ENCODE measurements around the gene SURF2. TPM values are rescaled to one million over a fixed set of nuclear protein-coding genes. Genes with fewer than 3 reads are reported as not detected.

SURF2 gene
- polyA plus RNA-seq, 3 donors = 17.5 to 24.7 (median 17.6) TPM

DNA sequence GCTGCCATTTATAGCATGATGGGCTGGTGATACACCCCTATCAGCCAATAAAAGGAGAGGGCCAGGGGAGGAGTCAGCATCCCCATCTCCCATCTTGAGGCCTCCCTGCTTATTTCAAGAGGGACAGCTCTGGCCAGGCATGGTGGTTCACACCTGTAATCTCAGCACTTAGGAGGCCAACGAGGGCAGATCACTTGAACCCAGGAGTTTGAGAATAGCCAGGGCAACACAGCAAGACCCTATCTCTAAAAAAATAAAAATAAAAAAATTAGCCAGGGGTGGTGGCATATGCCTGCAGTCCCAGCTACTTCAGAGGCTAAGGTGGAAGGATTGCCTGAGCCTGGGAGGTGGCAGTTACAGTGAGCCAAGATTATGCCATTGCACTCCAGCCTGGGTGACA lies 51.7 kb downstream of the SURF2 start:
- no peak overlapping the region for H3K4me2 ChIP-seq (replicated peaks; ENCODE audit: extremely low read depth, low read length, poor library complexity, severe bottlenecking)
- H3K9ac ChIP-seq (ENCODE audit: insufficient read depth, low read length, poor library complexity, severe bottlenecking) = no peak overlapping the region
- WGBS (ENCODE audit: insufficient coverage) = 83% methylated on average over 1 of the region's 1 CpG
- peak overlapping the region in 1 of 7 donors; percentile 36 for H3K27ac Mint-ChIP-seq
- no peaks in the 10 kb centered on the region for H3K4me1 Mint-ChIP-seq
- no peak overlapping the region for H3K4me3 ChIP-seq (replicated peaks in 1 of 3; ENCODE audit: low read depth in 2 of 3, low read length in 3 of 3)
- H4K20me1 ChIP-seq (ENCODE audit: insufficient read depth, low read length) = peaks cover 6% of the 10 kb centered on the region
- H3K4me1 ChIP-seq (ENCODE audit: control insufficient read depth in 1 of 2, insufficient read depth in 2 of 2, low read length in 2 of 2) = no peaks in the 10 kb centered on the region
- H3K27ac ChIP-seq (ENCODE audit: low read depth in 1 of 2, low read length in 2 of 2) = no peak overlapping the region
- H2AFZ ChIP-seq (ENCODE audit: insufficient read depth, low read depth, low read length, poor library complexity, severe bottlenecking) = no peak overlapping the region
- DNase-seq = no peak
- peaks cover 84 to 94% of the 10 kb centered on the region in 2 donors for H3K36me3 ChIP-seq (replicated peaks in 1 of 2; ENCODE audit: control insufficient read depth in 1 of 2, insufficient read depth in 2 of 2, low read length in 2 of 2)
- no peaks in the 10 kb centered on the region for H3K9me3 ChIP-seq (replicated peaks in 1 of 2; ENCODE audit: control insufficient read depth in 1 of 2, insufficient read depth in 1 of 2, low read length in 2 of 2)
- no peaks in the 10 kb centered on the region for H3K27me3 ChIP-seq (ENCODE audit: control insufficient read depth in 2 of 2, insufficient read depth in 2 of 2, low read length in 2 of 2)
- no peaks in the 10 kb centered on the region for H3K9me3 Mint-ChIP-seq
- intact Hi-C loops (cut with micrococcal nuclease) = loop anchor here in 1 of 2 donors (10.0 kb wide), 1 partner anchor 173 kb away; no protein-coding TSS in a partner anchor
- no peak overlapping the region for H3K4me3 Mint-ChIP-seq
- H3K79me2 ChIP-seq (ENCODE audit: insufficient read depth, low read length) = no peaks in the 10 kb centered on the region
- peaks cover 72 to 88% of the 10 kb centered on the region in 2 donors for H3K36me3 Mint-ChIP-seq
- peaks cover 0 to 3% (median 3%) of the 10 kb centered on the region in 3 donors for H3K27me3 Mint-ChIP-seq (ENCODE audit: low read depth in 3 of 3)
- TF ChIP-seq, protein P1, sequence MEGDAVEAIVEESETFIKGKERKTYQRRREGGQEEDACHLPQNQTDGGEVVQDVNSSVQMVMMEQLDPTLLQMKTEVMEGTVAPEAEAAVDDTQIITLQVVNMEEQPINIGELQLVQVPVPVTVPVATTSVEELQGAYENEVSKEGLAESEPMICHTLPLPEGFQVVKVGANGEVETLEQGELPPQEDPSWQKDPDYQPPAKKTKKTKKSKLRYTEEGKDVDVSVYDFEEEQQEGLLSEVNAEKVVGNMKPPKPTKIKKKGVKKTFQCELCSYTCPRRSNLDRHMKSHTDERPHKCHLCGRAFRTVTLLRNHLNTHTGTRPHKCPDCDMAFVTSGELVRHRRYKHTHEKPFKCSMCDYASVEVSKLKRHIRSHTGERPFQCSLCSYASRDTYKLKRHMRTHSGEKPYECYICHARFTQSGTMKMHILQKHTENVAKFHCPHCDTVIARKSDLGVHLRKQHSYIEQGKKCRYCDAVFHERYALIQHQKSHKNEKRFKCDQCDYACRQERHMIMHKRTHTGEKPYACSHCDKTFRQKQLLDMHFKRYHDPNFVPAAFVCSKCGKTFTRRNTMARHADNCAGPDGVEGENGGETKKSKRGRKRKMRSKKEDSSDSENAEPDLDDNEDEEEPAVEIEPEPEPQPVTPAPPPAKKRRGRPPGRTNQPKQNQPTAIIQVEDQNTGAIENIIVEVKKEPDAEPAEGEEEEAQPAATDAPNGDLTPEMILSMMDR (IDR thresholded peaks at IDR 0.05) = no peak

Small RNA genes lying within 50 kb of the gene (small RNA-seq; reads per million reads assigned to genes)
- gene RF00019 (ENCODE audit: insufficient read length, low read depth) = not detected
- not detected for gene SNORD24 (ENCODE audit: insufficient read length, low read depth)
- gene SNORD36A (ENCODE audit: insufficient read length, low read depth) = not detected
- not detected for gene SNORD36B (ENCODE audit: insufficient read length, low read depth)
- gene SNORD36C (ENCODE audit: insufficient read length, low read depth) = not detected

Other genes with a start within 250 kb of the SURF2 start
- gene RALGDS, start 235.3 kb upstream of the SURF2 start, polyA plus RNA-seq = 10 to 100 TPM in 1 of 3 donors, 1 to 10 TPM in 2; 3.5 to 63.8 (median 4.2) TPM
- gene GBGT1, start 192.6 kb upstream of the SURF2 start, polyA plus RNA-seq = 10 to 100 TPM in 1 of 3 donors, 1 to 10 TPM in 2; 7.1 to 40.1 (median 8.0) TPM
- not detected for gene OBP2B, start 147.3 kb upstream of the SURF2 start, polyA plus RNA-seq
- gene ABO, start 81.3 kb upstream of the SURF2 start, polyA plus RNA-seq = 1 to 10 TPM in 1 of 3 donors, under 1 TPM in 1, not detected in 1; 0.50 to 2.1 TPM
- gene SURF6, start 20.4 kb upstream of the SURF2 start, polyA plus RNA-seq = 10 to 100 TPM in 1 of 3 donors, 1 to 10 TPM in 1, under 1 TPM in 1; 0.75 to 12.9 (median 2.9) TPM
- gene MED22, start 8.4 kb upstream of the SURF2 start, polyA plus RNA-seq = 10 to 100 TPM in 1 of 3 donors, 1 to 10 TPM in 2; 6.8 to 27.7 (median 9.6) TPM
- 1,000 to 10,000 TPM in 1 of 3 donors, 100 to 1,000 TPM in 2; 390 to 2,322 (median 437) TPM for gene RPL7A, start 8.3 kb upstream of the SURF2 start, polyA plus RNA-seq
- gene SURF1, start 63 bp upstream of the SURF2 start, polyA plus RNA-seq = 100 to 1,000 TPM in 1 of 3 donors, 10 to 100 TPM in 2; 60.5 to 140 (median 98.4) TPM
- 100 to 1,000 TPM in 2 of 3 donors, 10 to 100 TPM in 1; 61.4 to 175 (median 157) TPM for gene SURF4, start 19.5 kb downstream of the SURF2 start, polyA plus RNA-seq
- gene STKLD1, start 19.8 kb downstream of the SURF2 start, polyA plus RNA-seq = under 1 TPM in 1 of 3 donors, not detected in 2; 0.27 TPM
- gene REXO4, start 61.5 kb downstream of the SURF2 start, polyA plus RNA-seq = 10 to 100 TPM in 1 of 3 donors, 1 to 10 TPM in 2; 3.0 to 11.0 (median 4.2) TPM
- gene ADAMTS13, start 65.8 kb downstream of the SURF2 start, polyA plus RNA-seq = under 1 TPM in 1 of 3 donors, not detected in 2; 0.77 TPM
- gene CACFD1, start 103.4 kb downstream of the SURF2 start, polyA plus RNA-seq = 1 to 10 TPM; 5.0 to 6.7 (median 5.1) TPM
- 100 to 1,000 TPM in 1 of 3 donors, 10 to 100 TPM in 2; 43.2 to 127 (median 60.4) TPM for gene SLC2A6, start 122.5 kb downstream of the SURF2 start, polyA plus RNA-seq
- gene MYMK, start 168.4 kb downstream of the SURF2 start, polyA plus RNA-seq = not detected
- gene ADAMTSL2, start 178.2 kb downstream of the SURF2 start, polyA plus RNA-seq = under 1 TPM in 1 of 3 donors, not detected in 2; 0.08 TPM